DMS79 treated with DMSO at 0.1 percent for 48 hours (cell line): ENCODE data around the gene TMEM132A.

ENCODE experiments used
- DNase-seq: peaks from one replicate; lab custom pipeline; 2025; lab: John Stamatoyannopoulos, UW

The TMEM132A gene

DNA sequence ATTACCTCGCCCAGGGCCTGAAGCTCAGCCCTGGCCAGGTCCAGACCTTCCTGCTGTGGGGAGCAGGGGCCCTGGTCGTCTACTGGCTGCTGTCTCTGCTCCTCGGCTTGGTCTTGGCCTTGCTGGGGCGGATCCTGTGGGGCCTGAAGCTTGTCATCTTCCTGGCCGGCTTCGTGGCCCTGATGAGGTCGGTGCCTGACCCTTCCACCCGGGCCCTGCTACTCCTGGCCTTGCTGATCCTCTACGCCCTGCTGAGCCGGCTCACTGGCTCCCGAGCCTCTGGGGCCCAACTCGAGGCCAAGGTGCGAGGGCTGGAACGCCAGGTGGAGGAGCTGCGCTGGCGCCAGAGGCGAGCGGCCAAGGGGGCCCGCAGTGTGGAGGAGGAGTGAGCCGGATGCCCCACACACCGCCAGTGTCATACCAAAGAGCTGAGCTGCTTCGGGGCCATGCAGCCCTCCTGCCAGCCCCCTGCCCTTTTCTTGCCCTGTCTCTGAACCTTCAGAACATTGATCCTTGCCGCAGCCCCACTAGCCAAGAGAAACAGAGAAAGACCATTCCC is 2.4 kb upstream of the TMEM132A start:
- DNase-seq: no peak

DNA sequence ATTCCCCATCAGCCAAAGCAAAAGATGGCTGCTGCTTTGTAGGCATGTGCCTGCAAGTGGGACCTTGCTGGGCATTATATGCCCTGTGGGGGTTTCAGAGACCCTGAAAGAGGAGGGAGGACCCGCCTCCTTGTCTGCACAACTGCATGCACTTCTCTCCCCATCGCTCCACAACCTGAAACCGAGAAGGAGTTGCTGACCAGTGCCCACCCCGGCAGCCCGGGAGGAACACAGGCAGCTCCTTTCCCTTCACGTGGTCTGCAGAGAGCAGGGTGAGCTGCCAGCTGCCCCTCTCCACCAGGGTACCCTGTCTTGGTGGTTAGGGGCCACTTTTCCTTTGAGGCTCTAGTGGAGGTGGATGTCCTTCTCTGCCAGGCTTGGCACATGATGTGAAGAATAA is 1.4 kb upstream of the TMEM132A start:
- DNase-seq: no peak

DNA sequence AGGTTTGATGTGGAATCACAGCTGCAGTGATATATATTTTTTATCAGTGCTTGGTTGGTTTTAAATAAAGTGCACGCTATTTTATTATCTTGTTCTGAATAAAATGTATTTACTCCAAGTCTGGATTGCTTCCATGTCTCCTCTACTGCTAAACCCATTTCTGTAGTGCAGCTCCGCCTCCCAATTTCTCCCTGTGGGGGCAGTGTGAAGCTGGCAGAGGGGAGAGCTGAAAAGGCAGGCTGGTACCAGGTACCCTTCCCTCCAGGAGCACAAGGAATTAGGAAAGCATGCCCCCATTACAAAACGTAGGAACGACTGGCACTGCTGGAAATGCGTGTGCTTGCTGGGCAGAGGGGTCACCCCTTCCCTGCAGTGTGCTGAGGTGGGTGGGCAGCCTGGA is 934 bp upstream of the TMEM132A start:
- no peak for DNase-seq

DNA sequence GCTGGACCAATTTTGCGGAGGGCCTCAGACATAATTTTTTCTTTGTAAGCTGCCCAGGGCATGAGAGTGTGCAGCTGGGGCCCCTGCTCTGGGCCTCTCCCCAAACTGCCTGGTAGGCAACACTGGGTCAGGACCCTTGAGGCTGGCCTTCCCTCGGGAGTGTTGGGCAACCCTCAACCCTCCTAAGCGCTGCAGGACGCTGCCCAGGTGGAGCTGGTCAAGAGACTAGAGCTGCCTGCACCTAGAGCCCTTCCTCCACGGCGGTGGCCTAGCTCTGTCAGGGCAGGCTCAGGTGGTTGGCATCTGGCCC is 505 bp upstream of the TMEM132A start:
- DNase-seq: no peak

DNA sequence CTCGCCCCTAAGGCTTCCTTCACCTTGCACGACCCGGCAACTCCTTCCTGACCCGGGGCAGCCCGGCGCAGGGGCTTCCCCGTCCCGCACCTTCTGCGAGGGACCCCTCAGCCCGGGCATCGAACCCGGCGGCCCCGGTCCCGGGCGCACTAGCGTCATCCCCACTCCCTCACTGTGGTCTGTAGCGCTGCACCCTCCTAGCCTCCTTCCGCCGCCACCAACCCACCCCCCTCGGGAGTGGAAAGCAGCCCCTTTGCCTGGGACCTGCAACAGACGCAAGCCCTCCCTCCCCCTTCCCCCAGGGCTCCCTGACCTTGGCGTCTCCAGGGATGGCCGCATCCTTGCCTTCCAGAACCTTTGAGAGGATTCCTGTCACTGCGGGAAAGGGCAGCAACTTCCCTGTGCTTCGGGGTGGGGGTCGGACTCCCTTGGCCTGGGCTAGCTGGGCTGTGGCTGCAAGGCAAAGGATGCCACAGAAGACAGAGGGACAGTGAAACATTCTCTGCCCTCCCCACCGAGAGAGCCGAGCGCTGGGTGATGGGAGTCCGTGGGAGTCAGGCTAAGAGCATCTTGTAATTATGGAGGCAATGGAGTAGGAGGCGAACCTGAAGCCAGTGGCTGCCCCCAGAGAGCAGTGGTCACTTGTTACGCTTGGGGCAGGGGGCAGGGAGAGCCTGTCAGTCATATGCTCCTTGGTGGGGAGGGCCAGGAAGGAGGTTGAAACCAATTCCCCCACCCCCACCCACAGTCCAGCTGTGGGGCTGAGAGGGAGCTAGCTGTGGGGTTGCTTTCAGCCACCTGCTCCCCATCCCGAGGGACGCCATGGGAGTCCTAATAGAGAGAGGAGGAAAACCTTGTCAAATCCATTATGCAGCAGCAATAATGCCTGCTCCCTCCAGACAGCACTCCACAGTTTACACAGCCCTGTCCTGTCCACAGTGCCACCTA is 920 bp downstream of the TMEM132A start:
- peak; percentile 18 for DNase-seq

DNA sequence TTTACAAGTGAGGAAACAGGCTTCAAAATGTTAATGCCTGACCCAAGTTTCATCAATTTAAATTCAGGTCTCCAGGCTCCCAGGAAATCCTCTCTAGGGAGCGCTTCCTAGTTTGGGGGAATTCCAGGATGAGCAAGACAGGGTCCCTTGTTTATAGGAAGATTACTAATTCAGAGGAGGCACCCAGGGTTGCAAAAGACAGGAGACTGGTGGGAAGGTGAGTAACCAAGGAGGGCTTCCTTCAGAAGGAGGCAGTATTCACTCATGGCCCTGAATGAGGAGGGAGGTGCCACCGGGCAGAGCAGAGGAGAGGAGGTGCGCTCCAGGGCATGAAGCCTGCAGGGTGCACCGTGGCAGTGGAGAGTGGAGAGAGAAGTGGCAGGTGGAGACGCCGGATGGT is 1.6 kb downstream of the TMEM132A start:
- peak; percentile 12 for DNase-seq

DNA sequence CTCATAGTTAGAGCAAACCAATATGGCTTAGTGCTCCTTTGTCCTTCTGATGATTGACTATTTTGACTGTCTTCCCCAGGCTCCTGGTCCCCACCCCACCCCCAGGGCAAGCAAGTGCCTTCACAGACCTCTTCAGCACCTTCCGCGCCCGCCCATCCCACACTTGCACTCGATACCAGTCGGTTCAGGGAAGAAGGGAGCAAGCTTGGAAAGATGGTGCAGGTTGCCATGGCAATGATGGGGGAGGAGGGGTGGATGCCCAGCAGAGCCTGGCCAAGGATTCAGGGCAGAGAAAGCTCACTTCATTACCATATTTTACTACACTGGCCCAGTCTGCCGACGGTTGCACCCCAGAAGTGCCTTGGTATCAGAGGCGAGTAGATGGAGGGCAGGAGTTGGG is 2.2 kb downstream of the TMEM132A start:
- no peak for DNase-seq

DNA sequence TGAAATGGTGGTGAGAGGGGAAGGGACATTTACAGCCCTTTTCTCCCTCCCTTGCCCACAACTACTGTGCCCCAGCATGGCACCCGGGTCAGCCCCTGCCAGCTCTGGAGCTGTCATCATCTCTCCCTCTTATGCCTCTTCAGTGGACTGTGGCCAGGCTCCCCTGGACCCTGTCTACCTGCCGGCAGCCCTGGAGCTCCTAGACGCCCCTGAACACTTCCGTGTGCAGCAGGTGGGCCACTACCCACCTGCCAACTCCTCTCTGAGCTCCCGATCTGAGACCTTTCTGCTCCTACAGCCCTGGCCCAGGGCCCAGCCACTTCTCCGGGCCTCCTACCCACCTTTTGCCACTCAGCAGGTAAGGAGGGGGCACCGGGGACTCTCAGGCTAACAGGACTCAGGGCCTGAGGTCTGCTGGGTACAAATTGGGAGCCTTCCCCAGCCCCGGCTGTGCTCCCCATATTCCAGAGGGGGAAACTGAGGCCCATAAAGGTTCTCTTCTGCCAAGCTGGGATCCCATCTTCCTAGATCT is 2.9 kb downstream of the TMEM132A start:
- DNase-seq: peak; percentile 50

DNA sequence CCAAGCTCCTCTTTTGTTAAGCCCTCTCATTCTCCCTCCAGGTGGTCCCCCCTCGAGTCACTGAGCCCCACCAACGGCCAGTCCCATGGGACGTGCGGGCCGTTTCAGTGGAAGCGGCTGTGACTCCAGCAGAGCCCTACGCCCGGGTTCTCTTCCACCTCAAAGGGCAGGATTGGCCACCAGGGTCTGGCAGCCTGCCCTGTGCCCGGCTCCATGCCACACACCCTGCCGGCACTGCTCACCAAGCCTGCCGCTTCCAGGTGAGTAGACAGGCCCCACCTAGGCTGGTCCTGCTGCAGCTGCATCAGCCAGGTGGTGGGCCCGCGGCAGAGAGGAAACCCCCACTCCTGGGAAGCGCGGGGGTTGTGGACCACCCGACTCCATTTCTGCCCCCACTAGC is 3.3 kb downstream of the TMEM132A start:
- DNase-seq: no peak

DNA sequence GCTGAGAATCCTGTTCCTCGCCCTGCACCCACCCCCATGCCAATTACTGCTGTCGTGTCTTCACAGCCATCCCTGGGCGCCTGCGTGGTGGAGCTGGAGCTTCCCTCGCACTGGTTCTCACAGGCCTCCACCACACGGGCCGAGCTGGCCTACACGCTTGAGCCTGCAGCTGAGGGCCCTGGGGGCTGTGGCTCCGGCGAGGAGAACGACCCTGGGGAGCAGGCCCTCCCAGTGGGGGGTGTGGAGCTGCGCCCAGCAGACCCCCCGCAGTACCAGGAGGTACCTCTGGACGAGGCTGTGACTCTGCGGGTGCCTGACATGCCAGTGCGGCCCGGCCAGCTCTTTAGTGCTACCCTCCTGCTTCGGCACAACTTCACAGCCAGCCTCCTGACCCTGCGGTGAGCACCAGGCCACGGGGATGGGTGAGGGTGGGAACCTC is 4.3 kb downstream of the TMEM132A start:
- no peak for DNase-seq

DNA sequence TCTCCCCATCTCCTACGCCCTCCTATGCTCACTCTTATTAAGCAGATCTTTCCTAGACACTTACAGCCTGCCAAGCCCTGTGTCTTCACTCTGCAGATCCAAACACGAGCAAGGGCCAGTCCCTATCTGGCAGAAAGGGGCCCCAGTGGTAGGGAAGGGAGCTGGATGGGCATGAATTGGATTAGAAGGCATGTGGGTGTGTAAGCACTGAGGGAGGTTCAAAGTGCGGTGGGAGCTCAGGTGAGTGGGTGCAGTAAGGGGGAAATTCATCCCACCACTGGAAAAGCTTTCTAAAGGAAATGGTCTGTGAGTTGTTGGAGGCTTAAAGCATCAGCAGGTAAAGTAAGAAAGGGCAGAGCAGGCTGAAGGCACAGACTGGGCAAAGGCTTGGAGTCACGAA is 5.5 kb downstream of the TMEM132A start:
- DNase-seq: no peak

DNA sequence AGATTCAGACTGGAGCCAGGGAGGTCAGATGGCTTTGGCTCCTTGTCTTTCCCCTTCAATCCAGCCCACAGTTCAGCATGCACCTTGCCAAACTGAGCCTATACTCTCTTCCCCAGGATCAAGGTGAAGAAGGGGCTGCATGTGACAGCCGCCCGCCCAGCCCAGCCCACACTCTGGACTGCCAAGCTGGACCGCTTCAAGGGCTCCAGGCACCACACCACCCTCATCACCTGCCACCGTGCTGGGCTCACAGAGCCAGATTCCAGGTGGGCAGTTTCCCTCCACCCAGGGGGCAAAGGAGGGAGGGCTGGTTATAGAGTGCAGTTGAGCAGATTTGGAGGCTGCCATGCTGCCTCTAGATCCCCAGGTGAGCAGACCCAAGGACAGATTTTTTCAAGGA is 6.1 kb downstream of the TMEM132A start:
- DNase-seq: no peak

DNA sequence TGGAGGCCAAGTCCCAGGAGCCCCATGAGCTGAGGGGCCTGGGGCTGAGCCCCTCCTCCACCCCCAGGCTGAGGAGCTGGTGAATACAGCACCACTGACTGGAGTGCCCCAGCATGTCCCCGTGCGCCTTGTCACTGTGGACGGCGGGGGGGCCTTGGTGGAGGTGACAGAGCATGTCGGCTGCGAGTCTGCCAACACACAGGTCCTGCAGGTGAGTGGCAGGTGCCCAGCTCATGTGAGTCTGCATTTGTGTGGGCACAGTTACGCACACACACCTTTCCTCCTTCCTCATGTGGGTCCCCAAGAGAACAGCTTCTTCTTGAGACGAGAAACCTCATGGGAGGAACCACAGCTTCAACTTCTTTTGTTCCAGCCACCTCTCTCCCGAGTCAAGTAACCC is 7.7 kb downstream of the TMEM132A start:
- no peak for DNase-seq

DNA sequence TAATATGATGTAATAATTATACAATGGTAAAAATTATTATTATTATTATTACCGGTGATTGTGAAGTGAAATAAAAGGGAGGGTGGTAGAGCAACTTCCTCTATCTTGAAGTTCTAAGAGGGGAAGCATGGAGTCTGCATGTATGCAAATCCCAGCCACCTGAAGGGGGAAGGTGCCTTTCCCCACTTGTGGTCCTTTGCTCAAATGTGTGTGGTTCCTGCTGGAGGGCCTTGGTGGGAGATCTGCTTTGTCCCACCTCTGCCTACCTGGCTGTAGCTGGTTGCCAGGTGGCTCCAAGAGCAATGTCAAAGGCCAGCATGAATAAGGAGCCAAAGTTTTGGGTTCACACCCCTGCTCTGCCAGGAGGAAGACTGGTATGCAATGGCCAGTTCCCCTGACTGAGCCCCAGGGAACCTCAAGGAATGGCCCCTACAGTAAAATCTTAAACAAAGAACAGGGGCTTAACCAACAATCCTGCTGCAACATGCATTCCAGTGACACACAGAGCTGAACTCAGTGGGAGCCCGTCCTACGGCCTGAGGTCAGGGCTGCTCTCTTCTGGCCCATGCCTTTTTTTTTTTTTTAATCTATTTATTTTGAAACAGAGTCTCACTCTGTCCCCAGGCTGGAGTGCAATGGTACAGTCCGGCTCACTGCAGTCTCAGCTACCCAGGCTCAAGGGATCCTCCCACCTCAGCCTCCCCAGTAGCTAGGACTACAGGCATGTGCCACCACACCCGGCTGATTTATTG is 8.5 kb downstream of the TMEM132A start:
- DNase-seq: no peak

DNA sequence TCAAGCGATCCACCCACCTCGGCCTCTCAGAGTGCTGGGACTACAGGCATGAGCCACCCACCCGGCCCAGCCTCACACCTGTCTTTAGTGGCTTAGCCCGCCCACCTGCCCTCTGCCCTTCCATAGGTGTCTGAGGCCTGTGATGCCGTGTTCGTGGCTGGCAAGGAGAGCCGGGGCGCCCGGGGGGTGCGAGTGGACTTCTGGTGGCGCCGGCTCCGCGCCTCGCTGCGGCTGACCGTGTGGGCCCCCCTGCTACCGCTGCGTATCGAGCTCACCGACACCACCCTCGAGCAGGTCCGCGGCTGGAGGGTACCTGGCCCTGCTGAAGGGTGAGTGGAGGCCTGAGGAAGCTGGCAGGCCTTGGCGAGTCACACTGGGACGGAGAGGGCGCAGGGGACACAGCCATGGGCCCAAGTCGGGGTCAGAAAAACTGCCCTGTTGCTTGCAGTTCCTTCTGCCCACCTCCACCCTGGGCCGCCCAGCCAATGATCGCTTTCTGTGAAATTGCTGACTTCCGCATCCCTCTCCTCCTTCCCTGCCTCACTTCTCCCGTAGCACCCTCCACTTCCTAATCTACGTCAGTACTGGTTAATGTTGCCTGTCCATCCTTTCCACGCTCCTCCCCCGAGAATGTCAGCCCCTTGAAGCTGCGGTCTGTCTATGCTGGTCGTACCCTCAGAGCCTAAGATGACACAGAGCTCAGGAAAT is 9.3 kb downstream of the TMEM132A start:
- no peak for DNase-seq

DNA sequence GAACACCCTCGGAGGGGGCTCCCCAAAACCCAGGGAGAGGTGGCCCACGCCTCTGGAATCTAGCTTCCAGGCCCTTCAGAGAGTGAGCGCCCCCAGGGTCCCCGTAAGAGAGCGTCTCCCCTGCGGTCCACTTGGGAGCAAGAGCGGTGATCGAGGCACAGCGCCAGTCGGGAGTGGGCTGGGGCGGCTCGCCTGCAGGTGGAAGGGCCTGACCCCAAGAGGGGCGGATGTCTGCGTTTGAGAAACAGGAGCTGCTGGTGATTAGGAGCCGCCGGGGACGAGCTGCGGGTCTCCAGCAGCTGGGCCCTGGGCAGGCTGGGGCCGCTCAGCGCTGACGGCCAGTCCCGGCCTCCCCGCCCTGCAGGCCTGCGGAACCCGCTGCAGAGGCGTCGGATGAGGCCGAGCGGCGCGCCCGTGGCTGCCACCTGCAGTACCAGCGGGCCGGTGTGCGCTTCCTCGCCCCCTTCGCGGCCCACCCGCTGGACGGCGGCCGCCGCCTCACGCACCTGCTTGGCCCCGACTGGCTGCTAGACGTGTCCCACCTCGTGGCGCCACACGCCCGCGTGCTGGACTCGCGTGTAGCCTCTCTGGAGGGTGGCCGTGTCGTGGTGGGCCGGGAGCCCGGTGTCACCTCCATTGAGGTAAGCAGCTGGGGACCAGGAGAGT is 10.0 kb downstream of the TMEM132A start:
- DNase-seq: no peak

DNA sequence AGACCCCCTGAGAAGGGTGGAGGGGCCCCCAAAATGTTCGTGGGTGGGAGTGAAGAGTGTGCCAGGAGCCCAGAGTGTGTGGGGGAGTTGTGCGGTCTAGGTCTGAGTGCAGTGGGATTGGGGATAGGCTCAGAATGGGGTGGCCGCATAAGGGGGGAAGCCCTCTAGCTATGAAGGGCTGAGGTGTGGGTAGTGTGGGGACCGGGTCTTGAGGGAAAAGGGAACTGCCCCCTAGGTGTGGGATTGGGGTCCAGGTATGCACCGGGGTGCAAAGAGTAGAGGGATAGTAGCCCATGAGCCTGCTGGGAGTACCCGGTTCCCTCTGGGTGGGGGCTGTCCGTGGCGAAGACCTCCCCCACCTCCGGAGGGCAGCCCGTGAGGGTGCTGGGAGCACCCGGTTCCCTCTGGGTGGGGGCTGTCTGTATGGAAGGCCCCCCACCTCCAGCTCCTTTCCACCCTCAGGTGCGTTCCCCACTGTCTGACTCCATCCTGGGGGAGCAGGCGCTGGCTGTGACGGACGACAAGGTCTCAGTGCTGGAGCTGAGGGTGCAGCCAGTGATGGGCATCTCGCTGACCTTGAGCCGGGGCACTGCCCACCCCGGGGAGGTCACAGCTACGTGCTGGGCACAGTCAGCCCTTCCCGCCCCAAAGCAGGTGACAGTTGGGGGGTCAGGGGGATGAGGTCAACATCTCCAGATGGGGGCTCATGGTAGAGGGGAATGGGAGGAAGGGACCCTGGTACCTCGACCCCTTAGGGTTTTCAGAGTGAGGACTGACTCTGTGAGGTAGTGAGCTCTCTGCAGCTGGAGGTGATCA is 10.7 kb downstream of the TMEM132A start:
- DNase-seq: no peak

DNA sequence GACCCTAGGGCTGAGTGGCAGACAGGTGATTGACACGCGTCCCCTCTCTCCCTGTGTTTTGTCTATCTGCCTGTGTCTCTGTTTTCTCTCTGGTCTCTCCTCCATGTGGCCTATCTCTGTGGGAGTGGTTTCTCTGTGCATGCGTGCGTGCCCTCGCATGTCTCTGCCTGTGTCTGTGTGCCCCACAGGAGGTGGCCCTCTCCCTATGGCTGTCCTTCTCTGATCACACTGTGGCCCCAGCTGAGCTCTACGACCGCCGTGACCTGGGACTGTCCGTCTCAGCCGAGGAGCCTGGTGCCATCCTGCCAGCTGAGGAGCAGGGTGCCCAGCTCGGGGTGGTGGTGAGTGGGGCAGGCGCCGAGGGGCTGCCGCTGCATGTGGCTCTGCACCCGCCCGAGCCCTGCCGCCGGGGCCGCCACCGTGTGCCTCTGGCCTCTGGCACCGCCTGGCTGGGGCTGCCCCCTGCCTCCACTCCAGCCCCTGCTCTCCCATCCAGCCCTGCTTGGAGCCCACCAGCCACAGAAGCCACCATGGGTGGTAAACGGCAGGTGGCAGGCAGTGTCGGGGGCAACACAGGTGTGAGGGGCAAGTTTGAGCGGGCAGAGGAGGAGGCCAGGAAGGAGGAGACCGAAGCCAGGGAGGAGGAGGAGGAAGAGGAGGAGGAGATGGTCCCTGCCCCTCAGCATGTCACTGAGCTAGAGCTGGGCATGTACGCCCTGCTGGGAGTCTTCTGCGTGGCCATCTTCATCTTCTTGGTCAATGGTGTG is 11.6 kb downstream of the TMEM132A start:
- DNase-seq: no peak

DNA sequence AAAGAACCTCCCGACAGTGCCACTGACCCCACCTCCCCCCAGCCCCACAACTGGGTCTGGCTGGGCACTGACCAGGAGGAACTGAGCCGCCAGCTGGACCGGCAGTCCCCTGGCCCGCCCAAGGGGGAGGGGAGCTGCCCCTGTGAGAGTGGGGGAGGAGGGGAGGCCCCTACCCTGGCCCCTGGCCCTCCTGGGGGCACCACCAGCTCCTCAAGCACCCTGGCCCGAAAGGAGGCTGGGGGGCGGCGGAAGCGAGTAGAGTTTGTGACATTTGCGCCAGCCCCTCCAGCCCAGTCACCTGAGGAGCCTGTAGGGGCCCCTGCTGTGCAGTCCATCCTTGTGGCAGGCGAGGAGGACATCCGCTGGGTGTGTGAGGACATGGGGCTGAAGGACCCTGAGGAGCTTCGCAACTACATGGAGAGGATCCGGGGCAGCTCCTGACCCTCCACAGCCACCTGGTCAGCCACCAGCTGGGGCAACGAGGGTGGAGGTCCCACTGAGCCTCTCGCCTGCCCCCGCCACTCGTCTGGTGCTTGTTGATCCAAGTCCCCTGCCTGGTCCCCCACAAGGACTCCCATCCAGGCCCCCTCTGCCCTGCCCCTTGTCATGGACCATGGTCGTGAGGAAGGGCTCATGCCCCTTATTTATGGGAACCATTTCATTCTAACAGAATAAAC is 12.3 kb downstream of the TMEM132A start:
- no peak for DNase-seq
